Activated T-helper 1 cell treated with Interleukin-2 at 50 U/mL for 16 hours (primary cell): Measurements from ENCODE around the gene FLT4.

ENCODE experiments used
- DNase-seq: peaks from one replicate; pipeline ENCODE4 v3.0.0-alpha.2; 2020; ENCODE audit warnings: low read depth

The FLT4 gene

DNA sequence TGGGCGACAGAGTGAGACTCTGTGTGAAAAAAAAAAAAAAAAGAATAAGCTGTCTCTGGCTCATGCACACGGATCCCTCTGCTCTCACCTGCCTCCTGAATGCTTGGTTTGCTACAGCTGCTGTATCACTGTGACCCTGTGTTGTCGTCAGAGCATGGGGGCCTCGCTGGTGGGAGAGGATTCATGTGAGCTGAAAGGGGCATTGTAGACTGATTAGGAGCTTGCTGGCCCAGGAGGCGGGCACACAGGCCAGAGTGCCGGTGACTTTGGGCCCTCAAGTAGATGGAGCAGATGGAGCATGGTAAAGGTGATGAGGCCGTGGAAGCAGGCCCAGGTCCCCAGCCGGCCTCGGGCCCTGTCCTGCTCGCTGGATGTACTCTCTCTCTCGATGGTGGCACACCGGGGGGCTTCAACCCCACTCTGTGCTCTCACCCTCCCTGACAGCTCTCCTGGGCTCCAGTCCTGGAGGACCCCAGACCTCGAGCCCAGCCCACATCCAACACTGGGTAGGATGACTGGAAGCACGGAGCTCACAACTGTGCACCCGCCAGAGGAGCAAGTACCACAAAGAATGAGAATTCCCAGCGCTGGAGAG lies 7.1 kb downstream of the FLT4 start:
- no peak for DNase-seq

DNA sequence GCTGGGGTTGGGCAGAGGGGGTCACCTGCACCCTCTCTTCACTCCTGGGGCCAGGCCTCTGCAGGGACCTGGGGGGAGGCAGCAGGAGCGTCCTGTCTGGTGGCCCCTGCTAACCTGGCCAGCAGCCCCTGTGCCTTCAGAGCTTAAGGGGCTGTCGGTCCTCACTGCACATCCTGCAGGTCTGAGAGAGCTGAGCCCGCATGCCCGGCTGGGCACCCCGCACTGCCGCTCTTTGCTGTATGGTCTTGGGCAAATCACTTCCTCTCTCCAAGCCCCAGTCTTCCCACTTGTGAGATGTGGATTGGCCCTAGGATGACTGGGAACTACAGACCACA lies 7.9 kb downstream of the FLT4 start:
- no peak for DNase-seq

DNA sequence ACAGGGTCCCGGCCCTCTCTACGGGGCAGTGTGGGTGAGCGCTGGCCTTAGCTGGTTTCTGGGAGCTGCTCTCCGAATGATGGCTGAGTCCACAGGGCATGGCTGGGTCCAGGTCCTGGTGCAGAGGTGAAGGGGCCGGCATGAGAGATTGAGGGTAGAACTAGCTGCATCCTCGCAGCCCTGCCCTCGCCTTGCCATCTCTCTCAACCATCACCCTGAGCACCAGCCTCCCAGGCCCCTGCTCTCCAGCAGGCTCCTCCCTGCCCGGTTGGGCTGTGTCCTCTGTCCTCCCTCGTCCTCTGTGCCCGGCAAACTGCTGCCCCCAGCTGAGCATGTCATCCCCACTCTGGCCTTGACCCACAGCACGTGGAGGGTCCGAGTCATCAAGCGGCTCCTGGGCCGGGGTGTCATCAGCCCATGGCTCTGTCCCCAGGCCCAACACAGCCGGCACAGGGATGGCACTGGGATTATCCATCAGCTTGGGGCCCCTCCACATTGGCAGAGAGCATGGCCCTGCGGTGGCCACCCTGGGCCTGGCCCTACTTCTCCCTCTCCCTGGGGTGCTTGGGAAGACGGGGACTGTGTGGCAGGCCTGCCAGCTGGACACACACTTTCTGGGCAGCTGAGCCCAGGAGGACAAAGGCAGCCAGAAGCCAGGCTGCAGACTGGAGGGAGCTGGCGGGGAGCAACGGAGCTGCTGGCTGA lies 8.4 kb downstream of the FLT4 start:
- no peak for DNase-seq

DNA sequence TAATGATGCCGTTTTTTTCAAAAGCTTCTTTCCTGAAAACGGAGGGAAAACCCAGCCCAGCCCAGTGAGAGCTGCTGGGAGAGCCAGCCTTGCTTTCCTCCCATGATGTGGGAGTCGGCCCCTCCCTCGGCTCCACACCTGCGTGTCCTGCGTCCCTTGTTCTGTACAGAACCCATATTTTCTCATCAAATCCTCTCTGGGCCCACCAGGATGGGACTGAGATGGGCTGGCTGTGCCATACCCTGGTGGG lies 8.9 kb downstream of the FLT4 start:
- DNase-seq, result no peak

DNA sequence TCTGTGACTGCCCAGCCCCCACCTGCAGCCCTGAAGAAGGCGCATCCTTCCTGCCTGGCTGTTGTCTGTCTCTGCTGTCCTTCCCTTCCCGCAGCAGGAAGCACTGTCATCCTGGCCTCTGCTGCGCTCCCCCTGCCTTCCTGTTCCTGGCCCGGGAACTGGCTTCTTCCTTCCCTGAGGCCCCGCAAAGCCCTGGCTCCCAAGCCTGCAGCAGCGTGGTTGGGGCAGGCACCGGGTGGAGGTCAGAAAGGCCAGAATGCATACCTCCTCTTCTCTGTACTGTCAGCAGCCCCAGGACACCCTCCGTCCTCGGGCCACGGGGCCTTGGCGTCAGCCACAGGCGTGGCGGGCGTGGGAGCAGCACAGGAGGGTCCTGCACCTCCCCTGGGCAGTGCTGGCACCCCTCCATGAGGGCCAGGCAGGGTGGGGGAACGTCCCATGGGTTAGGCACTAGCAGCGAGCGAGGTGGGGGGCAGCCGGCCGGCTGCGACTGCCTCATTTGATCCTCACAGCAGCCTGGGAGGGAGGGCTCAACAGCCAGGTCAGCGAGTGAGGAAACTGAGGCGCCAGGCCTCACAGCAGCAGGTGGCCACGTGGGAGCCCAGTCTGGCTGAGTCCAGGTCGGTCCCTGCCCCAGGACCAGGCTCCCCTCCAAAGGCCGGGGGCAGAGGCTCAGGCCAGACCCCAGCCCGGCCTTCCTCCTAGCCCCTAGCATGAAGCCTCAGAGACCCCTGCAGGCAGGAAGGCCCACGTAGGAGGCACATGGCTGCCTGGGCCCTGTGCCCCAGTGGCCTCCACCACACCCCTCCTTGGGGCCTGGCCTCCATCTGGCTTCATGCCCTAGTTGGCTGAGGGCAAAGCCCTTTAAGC lies 9.4 kb downstream of the FLT4 start:
- DNase-seq, result no peak

DNA sequence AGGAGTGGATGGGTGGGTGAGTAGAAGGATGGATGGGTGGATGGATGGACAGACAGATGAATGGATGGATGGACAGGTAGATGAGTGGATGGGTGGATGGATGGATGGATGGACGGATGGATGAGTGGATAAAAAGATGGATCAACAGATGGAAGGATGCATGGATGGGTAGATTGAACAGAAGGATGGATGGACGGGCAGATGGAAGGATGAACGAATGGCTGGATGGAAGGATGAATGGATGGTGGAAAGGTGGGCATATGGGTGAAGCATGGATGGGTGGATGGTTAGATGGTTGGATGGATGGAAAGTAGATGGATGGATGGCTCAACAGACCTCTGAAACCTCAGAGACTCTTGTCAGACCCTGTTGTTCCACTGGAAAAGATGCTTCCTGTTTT lies 10.1 kb downstream of the FLT4 start:
- no peak for DNase-seq

DNA sequence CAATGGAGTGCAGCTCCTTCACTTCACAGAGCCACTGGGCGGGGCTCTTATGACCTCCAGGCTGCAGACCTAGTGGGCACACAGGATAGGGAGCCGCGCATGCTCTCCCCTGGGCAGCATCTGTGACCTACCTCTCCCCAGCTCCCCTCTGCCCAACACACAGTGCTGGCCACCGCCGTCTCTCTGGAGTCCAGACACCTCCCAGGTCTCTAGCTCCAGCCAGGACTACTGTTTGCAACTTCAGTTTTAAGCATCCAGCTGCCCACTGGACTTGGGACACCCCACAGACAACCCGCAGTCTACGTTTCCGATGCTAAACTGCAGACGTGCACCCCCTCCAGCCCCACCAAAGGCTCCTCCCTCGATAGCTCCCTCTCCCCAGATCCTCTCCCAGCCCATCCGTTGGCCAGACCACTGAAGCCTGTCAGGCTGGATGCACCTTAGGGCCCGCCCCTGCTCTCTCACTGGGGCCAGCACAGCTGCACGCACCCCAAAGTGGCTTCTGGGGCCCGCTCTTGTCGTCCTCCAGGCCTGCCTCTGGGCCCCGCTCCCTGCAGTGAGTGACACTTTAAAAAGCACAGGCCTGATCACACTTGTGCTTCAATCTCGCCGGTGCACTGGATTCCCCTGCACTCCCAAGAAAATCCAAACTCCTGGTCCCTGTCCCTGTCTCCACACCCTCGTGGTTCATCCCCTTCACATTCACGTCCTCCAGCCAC lies 11.3 kb downstream of the FLT4 start:
- no peak for DNase-seq

DNA sequence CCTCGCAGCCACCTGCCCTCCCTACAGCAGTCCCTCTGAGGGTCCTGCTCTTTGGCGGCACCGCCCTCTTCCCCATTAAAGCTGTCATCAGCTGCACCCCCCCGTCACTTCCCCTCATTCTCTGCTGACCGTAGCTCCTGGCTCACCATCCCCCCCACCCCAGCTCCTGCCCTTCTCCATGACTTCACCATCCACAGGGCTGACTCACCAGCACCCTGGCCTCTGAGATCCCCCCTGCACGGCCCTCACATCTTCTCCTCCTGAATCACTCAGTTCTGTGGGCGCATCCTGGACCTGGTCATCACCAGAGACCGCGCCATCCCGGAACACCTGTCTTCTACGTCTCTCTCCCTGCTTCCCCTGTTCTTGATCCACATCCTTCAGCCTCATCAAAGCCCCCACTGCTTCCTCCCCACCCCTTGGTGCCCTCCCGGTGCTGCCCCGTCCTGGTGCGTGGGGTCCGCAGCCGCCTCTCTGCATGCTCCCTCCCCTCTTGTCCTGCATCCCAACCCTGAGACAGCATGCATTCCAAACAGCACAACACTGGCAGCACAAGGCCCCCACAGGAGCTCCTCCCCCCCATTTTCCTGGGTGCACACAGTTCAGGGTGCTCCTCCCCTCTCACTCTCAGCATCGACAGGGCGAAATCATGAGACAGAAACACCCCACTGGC lies 12.9 kb downstream of the FLT4 start:
- DNase-seq, result no peak

DNA sequence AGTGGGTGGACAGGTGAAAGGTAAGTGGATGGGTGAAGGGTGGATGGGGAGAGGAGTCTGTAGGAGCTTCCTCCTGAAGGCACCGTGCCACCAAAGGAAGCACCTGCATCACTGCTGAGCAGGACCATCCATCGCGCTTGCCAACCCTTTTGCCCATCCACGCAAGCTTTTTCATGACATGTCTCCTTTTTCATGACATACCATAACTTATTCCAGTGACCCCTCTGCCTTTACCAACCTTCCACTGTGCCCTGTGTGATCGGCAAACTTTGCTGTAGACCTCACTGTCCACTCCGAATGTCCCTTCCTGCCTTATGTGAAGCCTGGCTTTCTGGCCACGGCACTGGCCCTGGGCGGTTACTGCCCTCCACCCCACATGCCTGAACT lies 13.4 kb downstream of the FLT4 start:
- DNase-seq, result no peak

DNA sequence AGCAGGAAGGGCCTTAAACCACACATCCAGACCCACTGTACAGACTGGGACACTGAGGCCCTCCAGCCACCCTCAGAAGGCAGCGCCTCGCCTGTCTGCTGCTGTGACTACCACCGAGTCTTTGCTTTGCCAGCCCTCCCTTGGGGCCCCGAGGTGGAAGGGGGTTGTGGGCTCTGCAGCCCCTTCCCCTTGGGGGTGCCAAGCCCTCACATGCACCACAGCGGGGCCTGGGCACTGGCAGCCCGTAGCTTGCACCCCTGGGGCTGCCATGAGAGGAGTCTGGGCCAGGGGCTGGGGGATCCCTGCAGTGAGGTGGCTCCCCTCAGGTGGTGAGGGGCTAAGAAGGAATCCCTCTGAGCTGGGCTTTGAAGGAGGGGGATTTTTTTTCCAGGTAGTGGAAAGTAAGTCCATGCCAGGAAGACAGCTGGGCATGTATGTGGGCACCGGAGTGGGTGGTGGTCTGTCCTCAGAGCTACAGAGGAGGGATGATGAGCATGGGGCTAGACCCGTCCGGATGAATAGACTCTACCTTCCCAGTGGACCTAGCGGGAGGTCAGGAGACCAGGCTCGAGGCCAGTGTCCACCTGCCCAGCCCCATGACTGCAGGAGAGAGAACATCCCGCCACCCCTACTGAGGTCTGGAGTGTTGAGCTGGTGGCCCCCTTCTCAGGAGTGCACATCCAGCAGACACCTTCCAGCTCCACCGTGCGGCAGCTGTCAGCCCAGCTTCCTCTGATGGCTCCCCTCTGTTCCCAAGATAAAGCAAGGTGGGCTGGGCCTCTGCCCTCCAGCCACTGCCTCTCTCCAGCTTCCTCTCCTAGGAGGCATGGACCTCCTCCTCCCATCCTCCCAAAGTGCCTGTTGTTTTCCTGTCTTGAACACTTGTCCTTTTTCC lies 15.9 kb downstream of the FLT4 start:
- DNase-seq, result no peak

DNA sequence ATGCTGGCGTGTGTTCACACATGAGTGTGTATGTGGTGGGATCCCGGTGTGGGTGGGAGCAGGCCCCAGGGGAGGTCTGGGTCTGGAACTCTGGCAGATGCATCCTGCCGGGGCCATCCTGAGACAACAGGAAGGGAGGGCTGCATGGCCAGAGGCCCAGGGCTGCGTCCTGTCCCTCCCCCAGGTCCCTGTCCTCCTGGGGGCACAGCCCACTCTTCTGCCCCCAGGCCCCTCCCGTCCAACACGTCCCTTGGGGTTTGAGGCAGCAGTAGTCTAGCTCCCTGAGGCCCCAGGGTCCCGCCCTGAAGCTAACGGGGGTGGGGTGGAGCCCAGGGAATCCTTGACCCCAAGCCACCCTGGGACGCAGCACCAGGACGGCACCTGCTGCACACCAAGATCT lies 16.6 kb downstream of the FLT4 start:
- no peak for DNase-seq

DNA sequence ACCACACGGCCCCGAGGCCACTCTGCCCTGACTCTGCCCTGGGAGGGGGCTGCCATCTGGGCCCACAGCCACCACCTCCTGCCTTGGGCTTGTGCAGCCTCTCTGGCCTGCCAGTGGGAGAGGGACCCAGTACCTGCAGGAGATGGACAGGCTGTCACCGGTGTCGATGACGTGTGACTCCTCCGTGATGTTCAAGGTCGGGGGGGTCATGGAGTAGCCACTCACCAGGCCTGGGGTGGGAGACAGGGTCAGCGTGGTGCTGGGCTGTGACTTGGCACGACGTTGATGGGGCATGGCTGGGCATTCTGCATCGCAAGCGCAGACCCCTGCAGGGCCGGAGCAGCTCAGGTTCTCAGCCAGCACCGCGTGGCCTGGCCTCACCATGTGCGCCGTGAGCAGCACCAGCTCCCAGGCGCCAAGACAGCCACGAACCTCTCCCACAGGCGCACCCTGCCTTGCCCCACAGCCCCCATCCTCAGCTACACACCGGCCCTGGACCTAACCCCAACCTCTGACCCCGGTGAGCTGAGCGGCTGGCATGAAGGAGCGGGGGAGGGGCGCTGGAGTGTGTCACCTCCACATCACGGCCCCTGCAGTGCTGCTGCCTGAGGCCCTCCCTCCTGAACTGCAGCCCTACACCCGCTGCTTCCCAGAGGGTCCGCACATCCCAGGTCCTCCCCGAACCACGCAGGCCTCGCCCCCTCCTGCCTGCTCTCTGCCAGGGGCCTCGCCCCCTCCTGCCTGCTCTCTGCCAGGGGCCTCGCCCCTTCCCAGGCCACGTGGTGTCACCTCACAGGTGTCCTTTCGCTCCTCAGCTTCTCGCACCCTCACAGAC lies 17.6 kb downstream of the FLT4 start:
- no peak for DNase-seq

DNA sequence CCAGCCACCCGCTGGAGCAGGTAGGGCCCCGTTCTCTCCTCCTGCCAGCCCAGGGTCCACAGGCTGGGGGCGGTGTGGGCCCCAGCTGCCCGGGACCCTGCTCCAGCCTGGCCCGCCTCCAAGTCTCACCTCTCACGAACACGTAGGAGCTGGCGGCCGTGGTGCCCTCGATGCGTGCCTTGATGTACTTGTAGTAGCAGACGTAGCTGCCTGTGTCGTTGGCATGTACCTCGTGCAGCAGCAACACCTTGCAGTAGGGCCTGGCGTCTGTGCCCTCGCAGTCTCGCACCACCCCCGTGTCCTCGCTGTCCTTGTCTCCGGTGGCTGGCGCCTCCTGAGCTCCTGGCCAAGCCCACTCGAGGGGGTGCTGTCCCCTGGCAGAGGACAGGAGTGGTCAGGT lies 19.0 kb downstream of the FLT4 start:
- no peak for DNase-seq

DNA sequence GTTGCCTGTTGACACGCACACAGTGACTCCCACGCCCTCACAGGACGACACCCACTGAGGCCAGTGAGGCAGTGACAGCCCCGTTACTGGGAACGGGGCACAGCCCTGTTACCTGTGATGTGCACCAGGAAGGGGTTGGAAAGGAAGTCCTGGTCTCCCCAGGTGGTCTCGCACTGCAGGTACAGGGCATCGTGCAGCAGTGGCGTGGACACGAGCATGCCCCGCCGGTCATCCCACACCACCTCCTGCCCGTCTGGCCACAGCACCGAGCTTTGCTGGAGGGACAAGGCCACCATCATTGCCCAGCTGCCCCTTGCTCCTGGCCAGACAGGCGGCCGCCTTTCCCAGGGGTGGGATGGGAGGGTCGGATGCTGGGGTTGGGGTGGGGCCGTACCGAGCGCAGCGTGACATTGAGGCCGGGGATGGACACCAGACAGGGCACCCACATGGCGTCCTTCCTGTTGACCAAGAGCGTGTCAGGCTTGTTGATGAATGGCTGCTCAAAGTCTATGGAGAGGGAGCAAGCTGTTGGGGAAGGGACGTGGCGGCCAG lies 19.5 kb downstream of the FLT4 start:
- DNase-seq, result no peak

DNA sequence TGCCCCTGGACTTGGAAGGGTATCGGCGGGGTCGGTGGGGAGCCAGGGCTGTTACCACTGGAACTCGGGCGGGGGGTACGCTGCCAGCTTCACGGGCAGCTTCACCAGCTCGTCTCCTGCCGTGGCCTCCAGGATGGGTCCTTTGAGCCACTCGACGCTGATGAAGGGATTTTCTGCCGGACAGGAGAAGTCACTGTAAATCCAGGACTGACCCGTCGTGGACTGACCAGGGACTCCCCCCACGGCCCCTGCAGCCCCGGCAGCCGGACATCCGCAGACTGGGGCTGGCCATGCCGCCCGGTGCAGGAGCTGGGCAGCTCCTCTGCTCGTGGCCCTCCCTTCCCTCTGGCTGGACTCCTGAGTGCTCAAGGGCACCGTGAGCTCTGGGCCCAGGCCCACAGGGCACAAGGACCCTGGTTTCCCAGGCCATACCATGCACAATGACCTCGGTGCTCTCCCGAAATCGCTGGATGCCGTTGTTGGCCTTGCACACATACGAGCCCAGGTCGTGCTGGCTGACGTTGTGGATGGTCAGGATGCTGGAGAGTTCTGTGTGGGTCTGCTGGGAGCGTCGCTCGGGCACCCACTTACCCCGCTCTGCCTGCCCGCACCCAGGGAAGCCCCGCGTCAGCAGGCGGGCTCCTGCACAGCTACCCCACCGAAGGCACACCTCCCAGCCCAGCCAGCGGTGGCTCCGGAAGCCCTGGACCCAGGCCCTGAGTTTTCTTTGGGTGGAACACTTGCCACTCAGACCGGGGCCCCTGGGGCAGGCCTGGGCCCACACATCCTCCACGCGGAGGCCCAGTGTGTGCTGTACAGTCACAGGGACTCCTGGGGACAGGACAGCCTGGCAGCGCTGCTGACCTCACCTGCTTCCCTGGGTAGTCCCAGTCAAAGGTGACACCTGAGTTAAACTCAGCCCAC lies 20.3 kb downstream of the FLT4 start:
- no peak for DNase-seq

DNA sequence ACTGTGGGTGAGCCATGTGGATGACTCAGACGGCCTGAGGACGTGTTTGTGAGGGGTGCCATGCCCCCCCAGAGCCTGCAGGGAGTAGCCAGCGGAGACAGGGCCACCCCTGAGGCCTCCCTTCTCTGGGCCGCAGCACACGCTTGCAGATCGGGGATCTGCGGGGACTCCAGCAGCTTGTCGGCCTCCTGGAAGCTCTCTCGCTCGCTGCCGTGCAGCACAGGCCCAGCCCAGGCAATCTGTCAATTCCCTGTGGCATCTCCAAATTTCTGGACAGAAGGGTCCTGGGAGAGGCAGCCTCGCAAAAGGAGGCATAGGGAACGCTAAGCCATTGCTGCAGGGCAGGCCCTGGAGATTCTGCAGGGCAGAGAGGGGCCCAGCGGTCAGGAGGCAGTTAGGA lies 21.2 kb downstream of the FLT4 start:
- no peak for DNase-seq

DNA sequence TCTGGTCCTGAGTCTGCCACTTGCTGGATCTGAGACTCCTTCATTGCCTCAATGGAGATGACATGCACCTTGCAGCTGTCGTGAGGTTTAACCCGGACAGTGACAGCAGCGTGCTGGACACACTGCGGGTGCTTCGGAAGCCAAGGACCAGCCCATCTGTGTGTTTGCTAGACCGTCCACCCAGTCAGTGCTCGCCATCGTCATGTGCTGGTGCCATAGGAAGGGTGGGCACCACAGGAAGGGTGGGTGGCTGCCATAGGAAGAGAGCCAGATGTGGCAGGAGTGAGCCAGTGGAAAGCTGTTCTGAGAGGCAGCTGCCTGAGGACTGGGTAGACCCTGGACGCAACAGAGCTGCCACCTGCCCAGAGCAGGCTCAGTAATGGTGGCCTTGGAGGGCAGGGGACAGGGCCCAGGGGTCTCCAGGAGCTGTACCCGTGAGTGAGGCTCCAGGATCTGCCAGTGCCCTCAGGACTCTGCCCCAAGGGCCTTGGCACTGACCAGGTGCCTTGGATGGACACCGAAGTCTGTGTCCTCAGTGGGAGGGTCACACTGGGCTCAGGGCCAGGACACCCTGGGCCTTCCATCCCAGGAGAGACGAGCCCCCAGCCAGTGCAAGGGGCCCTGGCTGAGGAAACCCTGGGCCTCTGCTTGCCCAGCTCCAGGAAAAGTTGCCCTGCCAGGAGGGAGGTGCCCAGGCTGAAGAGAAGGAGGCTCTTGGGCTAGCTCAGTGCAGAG lies 21.8 kb downstream of the FLT4 start:
- no peak for DNase-seq

DNA sequence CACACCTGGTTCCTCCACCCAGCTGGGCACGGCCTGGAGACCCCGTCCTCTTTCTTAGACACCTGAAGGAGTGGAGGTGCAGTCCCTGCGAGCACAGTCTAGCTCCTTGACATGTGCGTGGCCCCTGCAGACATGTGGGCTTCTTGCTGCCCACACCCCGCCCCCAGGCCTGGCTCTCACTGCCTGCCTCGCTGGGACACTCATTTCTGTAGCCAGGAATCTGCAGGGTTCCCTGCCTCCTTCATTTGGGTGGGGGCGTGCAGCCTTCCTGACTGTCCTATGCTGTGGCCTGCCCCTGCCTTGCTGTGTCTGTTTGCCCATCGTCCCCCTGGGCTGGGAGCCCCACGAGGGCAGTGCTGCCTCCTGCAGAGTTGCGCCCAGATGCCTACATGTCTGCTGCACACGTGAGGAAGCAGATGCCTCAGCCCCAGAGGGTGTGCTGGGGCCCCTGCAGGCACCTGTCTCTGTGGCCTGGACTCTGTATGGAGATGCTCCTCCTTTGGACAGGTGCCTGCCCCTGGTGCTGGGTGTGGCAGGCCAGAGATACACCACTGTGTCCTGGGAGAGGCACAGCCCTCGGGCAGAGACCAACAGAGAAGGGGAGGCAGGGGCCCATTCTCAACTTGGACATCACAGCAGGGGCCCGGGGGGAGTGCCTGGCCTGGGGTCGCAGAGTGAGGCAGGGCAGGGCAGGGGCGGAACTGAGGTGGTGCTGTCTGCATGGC lies 22.6 kb downstream of the FLT4 start:
- DNase-seq, result no peak
